Pons (tissue), 1 donor: Measurements from ENCODE around the gene HOMER2.
A peak's percentile ranks its signal among the peaks of the same experiment; 100 is the strongest.
"Not testable (repeated sequence)": the region's sequence is repeated elsewhere in the genome, so short reads cannot be mapped to it uniquely, and the experiment has no call there.

Source experiments
- DNase-seq: peaks from one replicate; pipeline ENCODE4 v3.0.0-alpha.2; 2016; ENCODE audit warnings: low spot score

Gene HOMER2

GRCh38 chr15:82952158-82953081 is at the start of gene HOMER2:
Gene HOMER2, minus strand, starts transcription at chr15:82952720. Its CDS starts 185 bp downstream, at chr15:82952535.
- no peak for DNase-seq

GRCh38 chr15:83000672-83001031 is 48.1 kb upstream of the HOMER2 start:
- not testable (repeated sequence) for DNase-seq

- DNase-seq, result peak; percentile 61
Observed at GRCh38 chr15:82999905-83000671, 47.6 kb upstream of the HOMER2 start.

- DNase-seq, result no peak
Observed at GRCh38 chr15:82999426-82999825, 46.9 kb upstream of the HOMER2 start.

- DNase-seq, result no peak
Observed at GRCh38 chr15:82995938-82996337, 43.4 kb upstream of the HOMER2 start.

GRCh38 chr15:82995076-82995475 is 42.6 kb upstream of the HOMER2 start:
- DNase-seq, result no peak

- DNase-seq, result no peak
Observed at GRCh38 chr15:82993144-82993543, 40.6 kb upstream of the HOMER2 start.

- no peak for DNase-seq
Observed at GRCh38 chr15:82992436-82992998, 40.0 kb upstream of the HOMER2 start.

GRCh38 chr15:82986442-82986780 is 33.9 kb upstream of the HOMER2 start:
- DNase-seq, result no peak

- DNase-seq, result peak; percentile 97
Observed at GRCh38 chr15:82985688-82986441, 33.3 kb upstream of the HOMER2 start, which contains the start of gene RAMAC. Gene RAMAC, plus strand, starts transcription at chr15:82986210. Its CDS starts 2,809 bp downstream, at chr15:82989019.

GRCh38 chr15:82980981-82981380 is 28.5 kb upstream of the HOMER2 start:
- DNase-seq, result no peak

GRCh38 chr15:82979726-82980125 is 27.2 kb upstream of the HOMER2 start:
- no peak for DNase-seq

GRCh38 chr15:82978438-82978837 is 25.9 kb upstream of the HOMER2 start:
- no peak for DNase-seq

GRCh38 chr15:82977076-82977475 is 24.6 kb upstream of the HOMER2 start:
- no peak for DNase-seq

GRCh38 chr15:82972990-82973389 is 20.5 kb upstream of the HOMER2 start:
- DNase-seq, result no peak

- no peak for DNase-seq
Observed at GRCh38 chr15:82971218-82971984, 18.9 kb upstream of the HOMER2 start.

- DNase-seq, result no peak
Observed at GRCh38 chr15:82970696-82971095, 18.2 kb upstream of the HOMER2 start.

- DNase-seq, result no peak
Observed at GRCh38 chr15:82970078-82970686, 17.7 kb upstream of the HOMER2 start.

GRCh38 chr15:82969353-82969752 is 16.8 kb upstream of the HOMER2 start:
- DNase-seq, result no peak

- DNase-seq, result no peak
Observed at GRCh38 chr15:82968066-82968465, 15.5 kb upstream of the HOMER2 start.

GRCh38 chr15:82966671-82967071 is 14.2 kb upstream of the HOMER2 start:
- no peak for DNase-seq
